Type B pancreatic cell (in vitro differentiated cells): ENCODE measurements around the gene KCNJ6. TPM values are rescaled to one million over a fixed set of nuclear protein-coding genes. Genes with fewer than 3 reads are reported as not detected.

ENCODE experiments used
- DNase-seq: peaks from one replicate; pipeline ENCODE4 v3.0.0; 2021; ENCODE audit warnings: mixed read lengths; ENCODE audit not compliant: unreplicated experiment; ENCODE audit errors: extremely low spot score
- H3K27ac Mint-ChIP-seq: 2 replicates; pipeline ENCODE4 v1.8.0; 2021; ENCODE audit warnings: mild to moderate bottlenecking, mixed read lengths
- H3K27me3 Mint-ChIP-seq: 2 replicates; pipeline ENCODE4 v1.8.0; 2021; ENCODE audit warnings: mixed read lengths
- H3K36me3 Mint-ChIP-seq: 2 replicates; pipeline ENCODE4 v1.8.0; 2021; ENCODE audit warnings: mixed read lengths
- H3K4me1 Mint-ChIP-seq: one replicate; pipeline ENCODE4 v1.8.0; 2021; ENCODE audit warnings: mixed read lengths; ENCODE audit not compliant: unreplicated experiment
- H3K4me3 Mint-ChIP-seq: 2 replicates; pipeline ENCODE4 v1.8.0; 2021; ENCODE audit warnings: mild to moderate bottlenecking, mixed read lengths
- H3K9me3 Mint-ChIP-seq: 2 replicates; pipeline ENCODE4 v1.8.0; 2021; ENCODE audit warnings: mixed read lengths
- CTCF ChIP-seq: fragments of 200-600 bp; sonication (generic); conservative IDR thresholded peaks from 2 replicates; pipeline ENCODE4 v1.5.0; 2021; ENCODE audit warnings: antibody characterized with exemption, mild to moderate bottlenecking
- total RNA-seq: library from RNA; stranded (reverse); gene quantifications from 2 replicates; pipeline ENCODE4 v1.2.1, GENCODE V29; 2021; ENCODE audit warnings: low replicate concordance

KCNJ6 gene
- total RNA-seq, 1 donor from 2014 or later = 2.1 TPM

- Mint-ChIP-seq H3K27me3 (peaks cover 11% of the 10 kb centered on the region), H3K4me1 (peaks cover 4% of the 10 kb centered on the region), H3K4me3 (no peak overlapping the region), H3K27ac (no peak overlapping the region), H3K36me3 (no peaks in the 10 kb centered on the region), H3K9me3 (no peaks in the 10 kb centered on the region)
- no peak for TF ChIP-seq CTCF
- no peak for DNase-seq
Observed at GRCh38 chr21:37562920-37563640, 353.2 kb downstream of the KCNJ6 start.

- Mint-ChIP-seq H3K9me3 (no peaks in the 10 kb centered on the region), H3K4me1 (peaks cover 4% of the 10 kb centered on the region), H3K27me3 (peaks cover 11% of the 10 kb centered on the region), H3K36me3 (no peaks in the 10 kb centered on the region), H3K27ac (no peak overlapping the region), H3K4me3 (no peak overlapping the region)
- TF ChIP-seq CTCF = no peak
- DNase-seq = no peak
Observed at GRCh38 chr21:37561941-37562919, 354.0 kb downstream of the KCNJ6 start.

GRCh38 chr21:37561506-37561905 lies 354.8 kb downstream of the KCNJ6 start:
- no peak for DNase-seq
- Mint-ChIP-seq H3K4me3 (no peak overlapping the region), H3K27ac (no peak overlapping the region), H3K9me3 (no peaks in the 10 kb centered on the region), H3K36me3 (no peaks in the 10 kb centered on the region), H3K4me1 (peaks cover 4% of the 10 kb centered on the region), H3K27me3 (peaks cover 6% of the 10 kb centered on the region)
- no peak for TF ChIP-seq CTCF

GRCh38 chr21:37560385-37560784 lies 355.9 kb downstream of the KCNJ6 start:
- no peak for DNase-seq
- Mint-ChIP-seq H3K4me1 (peaks cover 12% of the 10 kb centered on the region), H3K27ac (no peak overlapping the region), H3K36me3 (no peaks in the 10 kb centered on the region), H3K4me3 (no peak overlapping the region), H3K9me3 (no peaks in the 10 kb centered on the region), H3K27me3 (peaks cover 4% of the 10 kb centered on the region)
- TF ChIP-seq CTCF = no peak

- Mint-ChIP-seq H3K4me1 (peaks cover 14% of the 10 kb centered on the region), H3K4me3 (no peak overlapping the region), H3K27ac (no peak overlapping the region), H3K9me3 (no peaks in the 10 kb centered on the region), H3K27me3 (peaks cover 4% of the 10 kb centered on the region), H3K36me3 (no peaks in the 10 kb centered on the region)
- no peak for DNase-seq
- TF ChIP-seq CTCF = no peak
Observed at GRCh38 chr21:37558676-37559211, 357.5 kb downstream of the KCNJ6 start.
